HS-27A (cell line): ENCODE results near the gene NHLRC1.

Experiments used
- DNase-seq: peaks from one replicate; pipeline ENCODE4 v3.0.0-alpha.2; 2012; ENCODE audit warnings: low read depth, missing footprints

The NHLRC1 gene

GRCh38 chr6:18087396-18088165 lies 34.9 kb downstream of the NHLRC1 start:
- no peak for DNase-seq

GRCh38 chr6:18081025-18081668 lies 41.3 kb downstream of the NHLRC1 start:
- DNase-seq, result no peak

GRCh38 chr6:18080544-18080943 lies 41.9 kb downstream of the NHLRC1 start:
- no peak for DNase-seq

DNA sequence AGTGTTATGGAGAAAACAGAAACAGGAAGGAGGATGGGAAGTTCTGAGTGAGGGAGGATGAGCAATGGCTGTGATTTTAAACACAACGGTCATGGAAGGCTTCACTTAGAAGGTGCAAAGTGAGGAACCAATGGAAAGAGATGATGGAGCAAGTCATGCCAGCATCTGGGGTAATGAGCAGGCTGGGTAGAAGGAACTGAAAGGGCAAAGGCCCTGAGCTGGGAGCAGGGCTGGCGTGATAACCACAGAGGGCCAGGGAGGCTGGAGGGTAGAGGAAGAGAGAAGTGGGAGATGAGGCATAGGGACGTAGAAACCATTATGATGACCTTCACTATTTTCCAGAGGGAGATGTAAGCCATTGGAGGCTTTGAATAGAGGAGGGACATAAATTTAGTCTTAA lies 43.6 kb downstream of the NHLRC1 start:
- DNase-seq, result no peak

GRCh38 chr6:18076231-18076630 lies 46.2 kb downstream of the NHLRC1 start:
- no peak for DNase-seq

DNA sequence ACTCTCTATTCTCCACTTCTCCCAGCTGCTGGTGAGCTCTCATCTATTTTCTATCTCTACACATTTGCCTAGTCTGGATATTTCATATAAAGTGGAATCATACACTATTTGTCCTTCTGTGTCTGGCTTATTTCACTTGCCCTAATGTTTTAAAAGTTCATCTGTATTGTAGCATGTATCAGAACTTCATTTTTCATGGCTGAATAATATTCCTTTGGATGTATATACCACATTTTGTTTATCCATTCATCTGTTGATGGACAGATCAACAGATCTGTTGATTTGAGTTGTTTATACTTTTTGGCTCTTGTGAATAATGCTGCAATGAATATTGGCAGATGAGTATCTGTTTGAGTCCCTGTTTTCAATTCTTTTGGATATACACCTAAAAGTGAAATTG lies 49.6 kb downstream of the NHLRC1 start:
- no peak for DNase-seq

DNA sequence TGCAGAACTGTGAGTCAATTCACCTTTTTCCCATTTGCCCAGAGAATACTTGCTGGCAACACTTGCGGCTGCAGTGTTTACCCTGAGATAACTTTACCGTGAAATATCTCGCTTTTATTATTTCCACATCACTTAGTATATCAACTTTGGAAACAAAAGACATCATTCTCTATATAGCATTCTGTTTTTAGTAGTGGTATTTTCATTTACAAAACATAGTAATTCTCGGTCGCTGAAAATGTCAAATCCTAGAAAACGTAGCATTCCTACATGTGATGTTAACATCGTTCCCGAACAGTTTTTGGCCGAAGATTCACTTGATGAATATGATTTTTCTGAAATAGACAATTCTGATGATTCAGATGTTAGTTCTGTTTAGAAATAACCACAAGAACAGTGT lies 52.0 kb downstream of the NHLRC1 start:
- no peak for DNase-seq
